Heart left ventricle (tissue), 16 donors: ENCODE measurements around the gene SLC4A9. TPM values are rescaled to one million over a fixed set of nuclear protein-coding genes. Genes with fewer than 3 reads are reported as not detected.
A peak's percentile ranks its signal among the peaks of the same experiment; 100 is the strongest.

ENCODE experiments used
- ATAC-seq, 4 donors: fragments of 200-7000 bp; cut with Tn5 transposase; one replicate each; pipeline ENCODE4 v1.9.1; 2020 to 2022; ENCODE audit warnings: moderate library complexity in 4 of 4, mild to moderate bottlenecking in 3 of 4, moderate number of reproducible peaks in 1 of 4
- DNase-seq, 5 donors: peaks; one replicate each; pipeline ENCODE4 v3.0.0-alpha.2; 2020
- H3K27ac ChIP-seq, 12 donors: fragments of 200-600 bp; sonication (generic) in 4 of 12; one replicate each; pipeline versions ENCODE4 v1.5.0 to v1.8.0; 2016 to 2022; ENCODE audit warnings: mild to moderate bottlenecking in 2 of 12
- H3K27me3 ChIP-seq, 9 donors: fragments of 200-600 bp; sonication (generic) in 2 of 9; one replicate each; pipeline versions ENCODE4 v1.5.1 to v1.8.0; 2016 to 2022; ENCODE audit warnings: mild to moderate bottlenecking in 3 of 9
- H3K36me3 ChIP-seq, 9 donors: fragments of 200-600 bp; sonication (generic) in 2 of 9; one replicate each; pipeline versions ENCODE4 v1.5.0 to v1.8.0; 2018 to 2022; ENCODE audit warnings: mild to moderate bottlenecking in 2 of 9
- H3K4me1 ChIP-seq, 12 donors: fragments of 200-600 bp; sonication (generic) in 4 of 12; one replicate each; pipeline versions ENCODE4 v1.5.0 to v1.8.0; 2016 to 2022; ENCODE audit warnings: mild to moderate bottlenecking in 3 of 12
- H3K4me3 ChIP-seq, 12 donors: fragments of 200-600 bp; sonication (generic) in 4 of 12; one replicate each; pipeline versions ENCODE4 v1.5.0 to v1.8.0; 2017 to 2022; ENCODE audit warnings: mild to moderate bottlenecking in 9 of 12, moderate library complexity in 4 of 12
- H3K9me3 ChIP-seq, 12 donors: fragments of 200-600 bp; sonication (generic) in 4 of 12; one replicate each; pipeline versions ENCODE4 v1.5.0 to v1.8.0; 2016 to 2022; ENCODE audit warnings: mild to moderate bottlenecking in 1 of 12
- CTCF ChIP-seq, 12 donors: fragments of 200-600 bp; sonication (generic) in 4 of 12; IDR thresholded peaks; one replicate each; pipeline versions ENCODE4 v1.5.0 to v1.8.0; 2018 to 2022; ENCODE audit warnings: antibody characterized with exemption in 12 of 12, mild to moderate bottlenecking in 5 of 12
- POLR2A ChIP-seq, 2 donors: fragments of 450-650 bp; IDR thresholded peaks; one replicate each; pipeline ENCODE4 v1.6.1; 2017; ENCODE audit warnings: antibody characterized with exemption in 2 of 2, mild to moderate bottlenecking in 2 of 2, moderate library complexity in 2 of 2
- WGBS, 4 donors: extraction: QIAGEN DNeasy Blood & Tissue Kit in 2 of 4; methylation state at CpG; one replicate each; pipeline versions ENCODE4 v1.1.5 to v1.1.7; 2013 to 2018; 5-methylcytosine and 5-hydroxymethylcytosine counted together
- intact Hi-C, 10 donors: fragments of 100-400 bp; cut with DNase I; formaldehyde crosslinking; loops; one replicate each; pipeline versions ENCODE4 v1.11.1 to v1.14.2; 2022
- polyA plus RNA-seq, 2 donors: library from polyadenylated mRNA; stranded (reverse); fragments of 200-250 nt; gene quantifications; one replicate each; pipeline ENCODE4 v1.2.3, GENCODE V29; 2013
- total RNA-seq, 9 donors: library from RNA; depleted of rRNA in 2 of 9; stranded (reverse); fragments of >200 nt in 2 of 9; fragmentation: NEBNext Ultra II Directional in 3 of 9; extraction: Animal tissue kit (Norgen Biotek cat#: 25700) in 3 of 9; gene quantifications; one replicate each; pipeline versions ENCODE4 v1.1.0 to v1.2.4, GENCODE V29; 2016 to 2023
- donor health status: ischemic (EF 13 %, LVEDD 7.1; RV severe dilation, severe dysfunction).
- donor health status: healthy with polysubstance abuse.
- donor health status: DM: no; HTN: yes; CAD: no.
- donor health status: DM: no; HTN: no; CAD: no.
- donor health status: ischemic (EF 25% LVEDD 6.9; RV normal size, moderate dysfunction).
- donor health status: ischemic (EF 25% LVEDD 5.7; RV mildly dilated, moderate dysfunction).
- donor health status: healthy.
- donor health status: DM: yes; HTN: yes; CAD: no.
- donor health status: ischemic (EF 35%, LVEDD 5.7; RV mildly dilated, moderate dysfunction).
- donor health status: nonischemic (EF 11% LVEDD 7.7; RV severe dilation, severe dysfunction).
- donor health status: DM: yes; HTN: yes; CAD: no.
- donor health status: PGD.
- donor health status: ischemic (EF 29% LVEDD 5.4; RV normal size, mild dysfunction).
- donor health status: nonischemic (EF 23%, LVEDD 6.1; RV moderate dilation, normal function).

Gene SLC4A9
- total and polyA plus RNA-seq, 11 donors, result 0.08 to 0.20 (median 0.12) TPM; not detected in 6

GRCh38 chr5:140324617-140325241 lies 35.3 kb upstream of the SLC4A9 start:
- Histone ChIP-seq H3K27me3 (no peaks in the 10 kb centered on the region), H3K9me3 (no peaks in the 10 kb centered on the region), H3K4me3 (no peak overlapping the region), H3K27ac (peak overlapping the region in 6 of 12 donors; percentile 26 to 94 (median 80)), H3K4me1 (peaks cover 9 to 71% (median 47%) of the 10 kb centered on the region in 12 donors), H3K36me3 (no peaks in the 10 kb centered on the region)
- intact Hi-C loops, result no loop called here
- no peak for TF ChIP-seq POLR2A (IDR thresholded peaks at IDR 0.05)
- TF ChIP-seq CTCF (IDR thresholded peaks at IDR 0.05), result no peak
- DNase-seq (peak in 1 of 5 donors; percentile 38), ATAC-seq (peak in 3 of 4 donors; percentile 6 to 55 (median 6))
- WGBS, 4 donors, result 57 to 67% (median 63%) methylated on average over 1 of the region's 1 CpG

- no peaks in the 10 kb centered on the region for H3K27me3 ChIP-seq
- DNase-seq (no peak), ATAC-seq (no peak)
- H3K36me3 ChIP-seq, result no peaks in the 10 kb centered on the region
- H3K9me3 ChIP-seq, result no peaks in the 10 kb centered on the region
- intact Hi-C loops, result no loop called here
- H3K4me1 ChIP-seq, result peaks cover 9 to 66% (median 49%) of the 10 kb centered on the region in 12 donors
- 94 to 98% (median 94%) methylated on average over 3 of the region's 3 CpGs for WGBS, 4 donors
- H3K4me3 ChIP-seq, result no peak overlapping the region
- TF ChIP-seq POLR2A (IDR thresholded peaks at IDR 0.05) (no peak), CTCF (IDR thresholded peaks at IDR 0.05) (no peak)
- no peak overlapping the region for H3K27ac ChIP-seq
Measured at GRCh38 chr5:140325486-140325885, 34.5 kb upstream of the SLC4A9 start.

GRCh38 chr5:140327589-140327988 lies 32.4 kb upstream of the SLC4A9 start:
- Histone ChIP-seq H3K27me3 (no peaks in the 10 kb centered on the region), H3K36me3 (peaks cover 0 to 11% (median 6%) of the 10 kb centered on the region in 9 donors), H3K4me3 (no peak overlapping the region), H3K4me1 (peaks cover 9 to 58% (median 39%) of the 10 kb centered on the region in 12 donors), H3K27ac (peak overlapping the region in 2 of 12 donors; percentile 3 to 28), H3K9me3 (no peaks in the 10 kb centered on the region)
- TF ChIP-seq CTCF (IDR thresholded peaks at IDR 0.05) (no peak), POLR2A (IDR thresholded peaks at IDR 0.05) (no peak)
- no peak for DNase-seq
- WGBS, 4 donors, result 42 to 48% (median 46%) methylated on average over 2 of the region's 2 CpGs
- ATAC-seq, result no peak
- intact Hi-C loops, result no loop called here

GRCh38 chr5:140328036-140328764 lies 31.8 kb upstream of the SLC4A9 start:
- ATAC-seq, result no peak
- Histone ChIP-seq H3K27ac (peak overlapping the region in 2 of 12 donors; percentile 3 to 28), H3K9me3 (no peaks in the 10 kb centered on the region), H3K4me3 (no peak overlapping the region), H3K4me1 (peaks cover 3 to 55% (median 33%) of the 10 kb centered on the region in 12 donors), H3K36me3 (peaks cover 0 to 17% (median 12%) of the 10 kb centered on the region in 9 donors), H3K27me3 (no peaks in the 10 kb centered on the region)
- no peak for TF ChIP-seq POLR2A (IDR thresholded peaks at IDR 0.05)
- no peak for TF ChIP-seq CTCF (IDR thresholded peaks at IDR 0.05)
- intact Hi-C loops, result loop anchor here in 1 of 10 donors (2.0 kb wide), 1 partner anchor 15 kb away; no protein-coding TSS in a partner anchor
- WGBS, 4 donors, result 78 to 83% (median 80%) methylated on average over 8 of the region's 8 CpGs
- no peak for DNase-seq
